Measurements from ENCODE around the gene NREP. TPM values are rescaled to one million over a fixed set of nuclear protein-coding genes. Genes with fewer than 3 reads are reported as not detected.

NREP gene
- total RNA-seq, 1 experiment from 2014 or later: not detected

- H3K4me2 ChIP-seq: no peak overlapping the region
- H3K27ac ChIP-seq: no peak overlapping the region
- no peaks in the 10 kb centered on the region for H3K27me3 ChIP-seq (ENCODE audit: insufficient read depth, low read depth)
- H3K4me1 ChIP-seq (replicated peaks; ENCODE audit: insufficient read depth): no peaks in the 10 kb centered on the region
- no TSS peak for BruUV-seq (replicated peaks)
- H3K36me3 ChIP-seq (ENCODE audit: low read depth): no peaks in the 10 kb centered on the region
- H3F3A ChIP-seq (ENCODE audit: insufficient read depth, low read depth): no peaks in the 10 kb centered on the region
- H3K79me2 ChIP-seq (ENCODE audit: low read depth): no peaks in the 10 kb centered on the region
- H4K20me1 ChIP-seq (ENCODE audit: insufficient read depth): no peaks in the 10 kb centered on the region
- intact Hi-C loops (cut with micrococcal nuclease; ENCODE audit: unreplicated experiment): no loop called here
- H3K9me3 ChIP-seq (ENCODE audit: insufficient read depth, low read depth): no peaks in the 10 kb centered on the region
- H2AFZ ChIP-seq: no peak overlapping the region
- DNase-seq: no peak
- ChIA-PET CTCF (no interaction called here), POLR2A (ENCODE audit: unreplicated experiment) (no interaction called here)
- no peaks in the 10 kb centered on the region for H3K9me2 ChIP-seq (ENCODE audit: insufficient read depth)
- no peak overlapping the region for H3K4me3 ChIP-seq
- TF ChIP-seq, protein P1, sequence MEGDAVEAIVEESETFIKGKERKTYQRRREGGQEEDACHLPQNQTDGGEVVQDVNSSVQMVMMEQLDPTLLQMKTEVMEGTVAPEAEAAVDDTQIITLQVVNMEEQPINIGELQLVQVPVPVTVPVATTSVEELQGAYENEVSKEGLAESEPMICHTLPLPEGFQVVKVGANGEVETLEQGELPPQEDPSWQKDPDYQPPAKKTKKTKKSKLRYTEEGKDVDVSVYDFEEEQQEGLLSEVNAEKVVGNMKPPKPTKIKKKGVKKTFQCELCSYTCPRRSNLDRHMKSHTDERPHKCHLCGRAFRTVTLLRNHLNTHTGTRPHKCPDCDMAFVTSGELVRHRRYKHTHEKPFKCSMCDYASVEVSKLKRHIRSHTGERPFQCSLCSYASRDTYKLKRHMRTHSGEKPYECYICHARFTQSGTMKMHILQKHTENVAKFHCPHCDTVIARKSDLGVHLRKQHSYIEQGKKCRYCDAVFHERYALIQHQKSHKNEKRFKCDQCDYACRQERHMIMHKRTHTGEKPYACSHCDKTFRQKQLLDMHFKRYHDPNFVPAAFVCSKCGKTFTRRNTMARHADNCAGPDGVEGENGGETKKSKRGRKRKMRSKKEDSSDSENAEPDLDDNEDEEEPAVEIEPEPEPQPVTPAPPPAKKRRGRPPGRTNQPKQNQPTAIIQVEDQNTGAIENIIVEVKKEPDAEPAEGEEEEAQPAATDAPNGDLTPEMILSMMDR (conservative IDR thresholded peaks at IDR 0.05): no peak
- TF ChIP-seq EZH2 (IDR thresholded peaks at IDR 0.05; ENCODE audit: low read depth): no peak
Observed at GRCh38 chr5:111728941-111729340, 28.1 kb downstream of the NREP start.

GRCh38 chr5:111726986-111727385 lies 30.0 kb downstream of the NREP start:
- no peak overlapping the region for H2AFZ ChIP-seq
- no peaks in the 10 kb centered on the region for H3K9me3 ChIP-seq (ENCODE audit: insufficient read depth, low read depth)
- H3K79me2 ChIP-seq (ENCODE audit: low read depth): no peaks in the 10 kb centered on the region
- no peaks in the 10 kb centered on the region for H3K27me3 ChIP-seq (ENCODE audit: insufficient read depth, low read depth)
- intact Hi-C loops (cut with micrococcal nuclease; ENCODE audit: unreplicated experiment): no loop called here
- TF ChIP-seq EZH2 (IDR thresholded peaks at IDR 0.05; ENCODE audit: low read depth): no peak
- TF ChIP-seq, protein P1 (conservative IDR thresholded peaks at IDR 0.05): no peak
- BruUV-seq (replicated peaks): no TSS peak
- H3K27ac ChIP-seq: no peak overlapping the region
- DNase-seq: no peak
- H3K4me2 ChIP-seq: no peak overlapping the region
- ChIA-PET POLR2A (ENCODE audit: unreplicated experiment) (no interaction called here), CTCF (no interaction called here)
- H3K4me1 ChIP-seq (replicated peaks; ENCODE audit: insufficient read depth): no peaks in the 10 kb centered on the region
- H3K9me2 ChIP-seq (ENCODE audit: insufficient read depth): no peaks in the 10 kb centered on the region
- no peak overlapping the region for H3K4me3 ChIP-seq
- H4K20me1 ChIP-seq (ENCODE audit: insufficient read depth): no peaks in the 10 kb centered on the region
- H3F3A ChIP-seq (ENCODE audit: insufficient read depth, low read depth): no peaks in the 10 kb centered on the region
- H3K36me3 ChIP-seq (ENCODE audit: low read depth): no peaks in the 10 kb centered on the region

DNA sequence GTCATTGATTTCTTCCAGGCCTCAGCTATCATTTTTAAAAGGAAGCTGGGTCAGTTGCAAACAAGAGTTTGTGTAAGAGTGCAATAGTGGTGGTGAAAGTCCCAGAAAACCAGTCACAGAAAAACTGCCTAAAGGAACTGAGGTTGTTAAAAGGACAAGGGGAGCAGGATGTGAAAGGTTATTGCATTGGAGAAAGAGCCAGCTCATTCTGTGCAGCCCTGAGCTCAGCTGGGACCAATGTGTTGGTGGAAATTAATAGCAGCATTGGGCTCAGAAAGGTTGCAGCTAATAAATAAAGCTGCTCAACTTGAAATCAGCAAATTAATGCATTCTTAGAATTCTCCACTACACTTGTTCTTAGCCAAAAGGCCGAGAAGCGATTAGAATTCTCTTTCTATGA lies 34.9 kb downstream of the NREP start:
- Histone ChIP-seq H3K36me3 (ENCODE audit: low read depth) (no peaks in the 10 kb centered on the region), H3K27ac (no peak overlapping the region), H3K9me3 (ENCODE audit: insufficient read depth, low read depth) (no peaks in the 10 kb centered on the region), H3K79me2 (ENCODE audit: low read depth) (no peaks in the 10 kb centered on the region), H3K4me2 (no peak overlapping the region), H3F3A (ENCODE audit: insufficient read depth, low read depth) (no peaks in the 10 kb centered on the region), H3K4me1 (replicated peaks; ENCODE audit: insufficient read depth) (no peaks in the 10 kb centered on the region), H2AFZ (no peak overlapping the region), H4K20me1 (ENCODE audit: insufficient read depth) (no peaks in the 10 kb centered on the region), H3K4me3 (no peak overlapping the region), H3K9me2 (ENCODE audit: insufficient read depth) (no peaks in the 10 kb centered on the region), H3K27me3 (ENCODE audit: insufficient read depth, low read depth) (no peaks in the 10 kb centered on the region)
- no peak for TF ChIP-seq EZH2 (IDR thresholded peaks at IDR 0.05; ENCODE audit: low read depth)
- TF ChIP-seq, protein P1 (conservative IDR thresholded peaks at IDR 0.05): no peak
- POLR2A ChIA-PET (ENCODE audit: unreplicated experiment): no interaction called here
- no peak for DNase-seq
- intact Hi-C loops (cut with micrococcal nuclease; ENCODE audit: unreplicated experiment): no loop called here
- CTCF ChIA-PET: no interaction called here
- BruUV-seq (replicated peaks): no TSS peak
